Mammary epithelial cell (primary cell): ENCODE data around the gene EFCAB12.

Source experiments
- CTCF ChIP-seq, 2 donors: IDR thresholded peaks in 1 of 2; conservative IDR thresholded peaks in 1 of 2; 2 replicates each; pipeline ENCODE4 v1.5.1; 2011 to 2012; ENCODE audit warnings: inconsistent platforms in 2 of 2, low read length in 2 of 2, mild to moderate bottlenecking in 2 of 2, control low read depth in 1 of 2, low read depth in 1 of 2; ENCODE audit not compliant: insufficient read depth in 1 of 2; ENCODE audit errors: extremely low read depth in 1 of 2
- EZH2 ChIP-seq: IDR thresholded peaks from 2 replicates; pipeline ENCODE4 v1.6.1; 2012; ENCODE audit warnings: low read length, inconsistent platforms, borderline replicate concordance

GRCh38 chr3:129383292-129383860 is 45.1 kb downstream of the EFCAB12 start:
- TF ChIP-seq CTCF (conservative IDR thresholded peaks at IDR 0.05 in 1 of 2, IDR thresholded peaks at IDR 0.05 in 1 of 2; ENCODE audit: extremely low read depth in 1 of 2, insufficient read depth in 1 of 2, low read depth in 1 of 2, low read length in 2 of 2) (peak; percentile 69 to 81), EZH2 (no peak)
